ENCODE results near the gene GLRA1. TPM values are rescaled to one million over a fixed set of nuclear protein-coding genes. Genes with fewer than 3 reads are reported as not detected.
A peak's percentile ranks its signal among the peaks of the same experiment; 100 is the strongest.

Gene GLRA1
- total RNA-seq, 1 donor from 2014 or later = 0.22 TPM

DNA sequence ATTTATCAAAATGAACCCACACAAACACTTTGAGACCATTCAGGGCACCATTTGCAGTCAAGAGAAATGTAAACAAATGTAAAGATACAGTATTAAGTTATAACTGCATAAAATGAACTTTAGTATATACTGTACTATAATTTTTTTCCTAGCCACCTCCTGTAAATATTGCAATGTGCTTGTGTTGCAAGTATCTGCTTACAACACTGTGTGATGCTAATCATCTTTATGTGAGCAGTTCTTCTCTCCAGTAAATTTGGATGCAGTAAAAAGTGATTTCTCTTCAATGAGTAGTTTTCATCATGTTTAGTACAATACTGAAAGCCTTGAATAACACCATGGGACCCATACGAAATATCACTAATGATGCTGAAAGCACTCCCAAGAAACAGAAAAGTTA lies 143.4 kb downstream of the GLRA1 start:
- no peak for DNase-seq
- no peak overlapping the region for H3K27ac Mint-ChIP-seq (ENCODE audit: unreplicated experiment)
- H3K4me1 Mint-ChIP-seq (ENCODE audit: low read depth, unreplicated experiment) = peaks cover 33% of the 10 kb centered on the region
- TF ChIP-seq, protein P1, sequence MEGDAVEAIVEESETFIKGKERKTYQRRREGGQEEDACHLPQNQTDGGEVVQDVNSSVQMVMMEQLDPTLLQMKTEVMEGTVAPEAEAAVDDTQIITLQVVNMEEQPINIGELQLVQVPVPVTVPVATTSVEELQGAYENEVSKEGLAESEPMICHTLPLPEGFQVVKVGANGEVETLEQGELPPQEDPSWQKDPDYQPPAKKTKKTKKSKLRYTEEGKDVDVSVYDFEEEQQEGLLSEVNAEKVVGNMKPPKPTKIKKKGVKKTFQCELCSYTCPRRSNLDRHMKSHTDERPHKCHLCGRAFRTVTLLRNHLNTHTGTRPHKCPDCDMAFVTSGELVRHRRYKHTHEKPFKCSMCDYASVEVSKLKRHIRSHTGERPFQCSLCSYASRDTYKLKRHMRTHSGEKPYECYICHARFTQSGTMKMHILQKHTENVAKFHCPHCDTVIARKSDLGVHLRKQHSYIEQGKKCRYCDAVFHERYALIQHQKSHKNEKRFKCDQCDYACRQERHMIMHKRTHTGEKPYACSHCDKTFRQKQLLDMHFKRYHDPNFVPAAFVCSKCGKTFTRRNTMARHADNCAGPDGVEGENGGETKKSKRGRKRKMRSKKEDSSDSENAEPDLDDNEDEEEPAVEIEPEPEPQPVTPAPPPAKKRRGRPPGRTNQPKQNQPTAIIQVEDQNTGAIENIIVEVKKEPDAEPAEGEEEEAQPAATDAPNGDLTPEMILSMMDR (IDR thresholded peaks at IDR 0.05; ENCODE audit: partially characterized antibody, unreplicated experiment) = no peak
- no peaks in the 10 kb centered on the region for H3K36me3 Mint-ChIP-seq (ENCODE audit: unreplicated experiment)
- no peaks in the 10 kb centered on the region for H3K9me3 Mint-ChIP-seq (ENCODE audit: unreplicated experiment)
- H3K27me3 Mint-ChIP-seq (ENCODE audit: unreplicated experiment) = no peaks in the 10 kb centered on the region
- H3K4me3 Mint-ChIP-seq (ENCODE audit: unreplicated experiment) = no peak overlapping the region

DNA sequence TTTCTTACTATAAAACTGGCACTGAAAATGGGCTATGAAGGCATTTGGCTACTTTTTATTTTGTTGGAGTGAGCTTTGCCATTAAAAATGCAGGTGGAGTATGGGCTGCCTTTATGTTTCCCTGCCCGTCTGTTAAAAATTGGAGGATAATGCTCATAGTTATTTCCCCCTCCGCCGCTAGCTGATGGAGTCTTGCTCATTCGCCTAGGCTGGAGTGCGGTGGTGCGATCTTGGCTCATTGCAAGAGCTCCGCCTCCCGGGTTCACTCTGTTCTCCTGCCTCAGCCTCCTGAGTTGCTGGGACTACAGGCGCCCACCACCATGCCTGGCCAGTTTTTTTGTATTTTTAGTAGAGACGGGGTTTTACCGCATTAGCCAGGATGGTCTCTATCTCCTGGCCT lies 144.3 kb downstream of the GLRA1 start:
- H3K36me3 Mint-ChIP-seq (ENCODE audit: unreplicated experiment) = no peaks in the 10 kb centered on the region
- H3K27me3 Mint-ChIP-seq (ENCODE audit: unreplicated experiment) = no peaks in the 10 kb centered on the region
- TF ChIP-seq, protein P1 (IDR thresholded peaks at IDR 0.05; ENCODE audit: partially characterized antibody, unreplicated experiment) = no peak
- no peak overlapping the region for H3K4me3 Mint-ChIP-seq (ENCODE audit: unreplicated experiment)
- peaks cover 41% of the 10 kb centered on the region for H3K4me1 Mint-ChIP-seq (ENCODE audit: low read depth, unreplicated experiment)
- no peak for DNase-seq
- no peaks in the 10 kb centered on the region for H3K9me3 Mint-ChIP-seq (ENCODE audit: unreplicated experiment)
- no peak overlapping the region for H3K27ac Mint-ChIP-seq (ENCODE audit: unreplicated experiment)

DNA sequence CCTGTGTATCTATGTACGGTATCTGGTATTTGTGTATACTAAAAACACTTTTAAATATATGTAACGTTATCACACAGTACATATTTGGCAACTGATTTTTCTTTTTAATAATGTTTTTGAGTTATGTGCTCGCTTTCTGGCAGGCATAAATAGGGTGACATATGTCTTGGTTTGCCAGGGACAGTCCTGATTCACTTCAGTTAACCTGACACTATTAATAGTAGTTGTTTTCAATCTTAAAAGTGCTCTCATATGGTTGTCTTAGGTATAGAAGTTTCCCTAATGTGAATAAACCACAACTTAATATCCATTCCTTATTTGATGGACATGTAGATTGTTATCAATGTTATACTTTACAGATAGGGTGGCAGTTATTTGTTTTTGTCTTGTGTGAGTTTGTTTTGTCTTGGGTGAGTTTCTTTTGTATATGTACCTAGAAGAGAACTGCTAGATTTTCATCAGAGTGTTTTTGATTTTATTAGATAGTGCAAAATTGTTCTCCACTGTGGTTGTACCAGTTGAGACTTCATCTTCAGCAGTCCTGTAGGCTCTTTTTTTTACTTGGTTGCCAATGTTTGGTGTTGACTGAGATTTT lies 145.0 kb downstream of the GLRA1 start:
- H3K4me3 Mint-ChIP-seq (ENCODE audit: unreplicated experiment) = no peak overlapping the region
- peak overlapping the region; percentile 1 for H3K27ac Mint-ChIP-seq (ENCODE audit: unreplicated experiment)

DNA sequence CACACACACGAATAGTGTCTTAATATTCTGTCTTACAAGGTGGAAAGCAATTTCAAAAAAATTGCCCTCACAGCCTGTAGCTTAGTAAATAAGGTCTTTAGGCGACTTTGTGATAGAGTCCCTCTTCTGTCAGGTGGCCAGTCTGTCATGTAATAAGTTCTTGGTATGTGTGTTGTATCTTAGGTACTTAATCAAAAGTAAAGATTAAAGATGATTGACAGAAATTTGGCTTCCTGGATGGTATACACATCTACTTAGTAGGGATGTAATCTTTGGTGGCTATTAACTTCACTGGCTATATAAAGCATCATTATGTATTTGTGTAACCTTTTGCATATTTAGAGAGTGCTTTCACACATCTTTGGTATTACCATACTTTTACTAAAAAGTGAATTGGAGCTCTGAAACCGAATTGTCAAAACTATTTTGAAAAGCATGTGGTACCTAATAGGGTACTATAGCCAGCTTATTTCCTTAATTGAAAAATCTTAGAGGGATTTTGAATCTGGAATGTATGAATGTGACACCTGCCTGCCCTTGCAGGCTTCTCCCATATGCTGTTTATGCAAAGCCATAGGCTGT lies 149.5 kb downstream of the GLRA1 start:
- Mint-ChIP-seq H3K27me3 (ENCODE audit: unreplicated experiment) (no peaks in the 10 kb centered on the region), H3K4me3 (ENCODE audit: unreplicated experiment) (peak overlapping the region; percentile 85), H3K27ac (ENCODE audit: unreplicated experiment) (peak overlapping the region; percentile 67), H3K9me3 (ENCODE audit: unreplicated experiment) (no peaks in the 10 kb centered on the region), H3K4me1 (ENCODE audit: low read depth, unreplicated experiment) (peaks cover 46% of the 10 kb centered on the region), H3K36me3 (ENCODE audit: unreplicated experiment) (no peaks in the 10 kb centered on the region)
- TF ChIP-seq, protein P1 (IDR thresholded peaks at IDR 0.05; ENCODE audit: partially characterized antibody, unreplicated experiment) = no peak
- DNase-seq = no peak

More for the DNA sequence above, 145.0 kb downstream of the GLRA1 start:
- DNase-seq = no peak
- no peaks in the 10 kb centered on the region for H3K27me3 Mint-ChIP-seq (ENCODE audit: unreplicated experiment)
- H3K36me3 Mint-ChIP-seq (ENCODE audit: unreplicated experiment) = no peaks in the 10 kb centered on the region
- no peaks in the 10 kb centered on the region for H3K9me3 Mint-ChIP-seq (ENCODE audit: unreplicated experiment)
- peaks cover 43% of the 10 kb centered on the region for H3K4me1 Mint-ChIP-seq (ENCODE audit: low read depth, unreplicated experiment)
- TF ChIP-seq, protein P1 (IDR thresholded peaks at IDR 0.05; ENCODE audit: partially characterized antibody, unreplicated experiment) = no peak

DNA sequence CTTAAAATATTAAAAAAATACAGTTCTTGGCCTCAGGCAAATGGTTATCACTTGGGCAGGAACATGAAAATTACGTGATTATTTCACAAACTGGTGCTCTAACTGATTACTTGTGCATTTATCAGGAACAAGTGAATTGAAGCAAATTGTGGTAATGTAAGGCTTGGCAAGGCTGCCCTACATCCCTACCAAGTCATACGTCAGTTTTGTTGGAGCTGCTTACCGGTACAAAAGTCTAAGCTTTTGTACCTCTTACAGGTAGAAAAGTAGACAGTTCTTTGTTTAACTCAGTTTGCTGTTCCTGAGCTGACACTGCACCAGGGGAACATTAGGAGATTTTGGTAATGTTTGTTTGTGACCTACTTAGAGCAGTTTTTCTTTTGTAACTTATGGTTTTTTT lies 150.7 kb downstream of the GLRA1 start:
- Mint-ChIP-seq H3K4me1 (ENCODE audit: low read depth, unreplicated experiment) (peaks cover 38% of the 10 kb centered on the region), H3K27ac (ENCODE audit: unreplicated experiment) (peak overlapping the region; percentile 53)

More for the DNA sequence above, 150.7 kb downstream of the GLRA1 start:
- peak overlapping the region; percentile 85 for H3K4me3 Mint-ChIP-seq (ENCODE audit: unreplicated experiment)
- H3K36me3 Mint-ChIP-seq (ENCODE audit: unreplicated experiment) = no peaks in the 10 kb centered on the region
- no peak for DNase-seq
- no peaks in the 10 kb centered on the region for H3K27me3 Mint-ChIP-seq (ENCODE audit: unreplicated experiment)
- H3K9me3 Mint-ChIP-seq (ENCODE audit: unreplicated experiment) = no peaks in the 10 kb centered on the region
- TF ChIP-seq, protein P1 (IDR thresholded peaks at IDR 0.05; ENCODE audit: partially characterized antibody, unreplicated experiment) = no peak

All from glutamatergic neuron (in vitro differentiated cells).